ENCODE measurements around the gene TIMP2. TPM values are rescaled to one million over a fixed set of nuclear protein-coding genes. Genes with fewer than 3 reads are reported as not detected.
A peak's percentile ranks its signal among the peaks of the same experiment; 100 is the strongest.

Gene TIMP2
- total and polyA plus RNA-seq, 2 of the 13 experiments (the other 11 are each of a cell fraction or from before 2014, with no cell fraction given): 3.8 to 8.5 TPM

DNA sequence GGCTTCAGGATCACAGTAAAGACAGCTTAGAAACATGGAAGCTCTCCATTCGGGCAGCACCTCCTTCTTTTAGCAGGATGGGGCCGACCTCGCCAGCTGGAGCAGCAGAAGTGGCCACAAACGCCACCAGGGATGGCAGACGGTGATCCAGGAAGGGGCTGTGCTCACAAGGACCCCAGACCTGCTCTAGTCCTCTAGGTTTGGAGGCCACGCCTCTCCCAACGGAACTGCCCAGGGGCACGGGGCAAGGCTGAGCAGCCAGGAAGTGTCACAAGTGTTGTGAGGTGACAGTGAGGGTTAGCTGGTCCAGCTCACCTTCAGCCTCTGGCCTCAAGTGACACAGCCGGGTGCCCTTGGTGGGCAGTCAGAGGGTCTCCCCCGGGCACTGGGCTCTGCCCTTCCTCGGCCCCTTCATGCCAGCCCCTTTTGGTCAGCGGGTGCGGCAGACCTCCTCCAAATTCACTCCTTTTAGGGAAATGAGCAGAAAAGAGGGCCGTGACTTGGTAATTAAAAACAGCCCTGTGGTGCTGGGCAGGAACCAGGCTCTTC lies 42.6 kb downstream of the TIMP2 start:
- Histone ChIP-seq H3K79me2 (ENCODE audit: insufficient read depth, low read length) (no peaks in the 10 kb centered on the region), H3K27me3 (ENCODE audit: control insufficient read depth in 1 of 2, insufficient read depth in 2 of 2, low read length in 2 of 2) (no peaks in the 10 kb centered on the region), H3K36me3 (replicated peaks in 1 of 2; ENCODE audit: control insufficient read depth in 1 of 2, insufficient read depth in 2 of 2, low read length in 2 of 2) (no peaks in the 10 kb centered on the region), H3K4me2 (ENCODE audit: low read depth, low read length) (peak overlapping the region; percentile 78; the same call in 1 of the 2 replicates), H3K27ac (ENCODE audit: extremely low read length, insufficient read depth, low read length) (peak overlapping the region; percentile 66), H2AFZ (ENCODE audit: low read length) (no peak overlapping the region), H3K9me3 (ENCODE audit: low read length) (no peaks in the 10 kb centered on the region), H3K4me3 (replicated peaks in 1 of 3; ENCODE audit: insufficient read depth in 1 of 3, low read depth in 2 of 3, low read length in 3 of 3) (no peak overlapping the region), H3K9ac (ENCODE audit: insufficient read depth, low read depth, low read length) (peak overlapping the region; percentile 58; the same call in 1 of the 2 replicates), H3K4me1 (ENCODE audit: insufficient read depth, low read length) (peaks cover 29% of the 10 kb centered on the region), H4K20me1 (ENCODE audit: insufficient read depth, low read length) (no peaks in the 10 kb centered on the region)
- no peak for DNase-seq (ENCODE audit: low spot score)
- WGBS (ENCODE audit: low lambda C conversion rate): 82% methylated on average over 9 of the region's 14 CpGs
- ChIA-PET POLR2A (interaction anchor here (0.6 to 3.1 kb wide), 6 partner anchors 8 to 145 kb away, joined by 3 to 18 read pairs (median 5); partner anchors contain the start of gene LGALS3BP), CTCF (ENCODE audit: low intra/inter-chr PET ratio, low total read pairs) (interaction anchor here (1.3 kb wide), 1 partner anchor 88 kb away, joined by 7 read pairs; no protein-coding TSS in a partner anchor)
- in situ Hi-C loops (cut with HindIII; ENCODE audit: extremely low pct_ligation_motif_present, low pct_unique_long_range_greater_than_20kb) (loop anchor here (5.0 kb wide), 1 partner anchor 90 kb away; no protein-coding TSS in a partner anchor), intact Hi-C loops (cut with micrococcal nuclease; ENCODE audit: unreplicated experiment) (loop anchor here (1.0 kb wide), 2 partner anchors 17 to 39 kb away; no protein-coding TSS in a partner anchor)
- FAIRE-seq: no peak
- no peak for ATAC-seq
- TSS peak; percentile 61 for BruUV-seq (replicated peaks)
- TF ChIP-seq ZFP36L1 (CRISPR knock-in tag; IDR thresholded peaks at IDR 0.05) (no peak), ZNF230 (CRISPR knock-in tag; IDR thresholded peaks at IDR 0.05) (0 out of 2 replicates have a peak, but pooled peaks have one; percentile 19), ZNF598 (CRISPR knock-in tag; IDR thresholded peaks at IDR 0.05; ENCODE audit: borderline replicate concordance) (no peak), ZNF687 (CRISPR knock-in tag; IDR thresholded peaks at IDR 0.05) (no peak), ZBTB38 (CRISPR knock-in tag; IDR thresholded peaks at IDR 0.05) (0 out of 2 replicates have a peak, but pooled peaks have one; percentile 62), ZNF468 (CRISPR knock-in tag; IDR thresholded peaks at IDR 0.05) (0 out of 2 replicates have a peak, but pooled peaks have one; percentile 2), PHF20 (CRISPR knock-in tag; IDR thresholded peaks at IDR 0.05) (peak; percentile 10; the same call in 1 of the 2 replicates), ZC3H4 (CRISPR knock-in tag; IDR thresholded peaks at IDR 0.05; ENCODE audit: borderline replicate concordance) (peak; percentile 48; the same call in 1 of the 2 replicates), PCBP1 (IDR thresholded peaks at IDR 0.05; ENCODE audit: borderline replicate concordance, low read depth, low read length) (no peak), AGO1 (IDR thresholded peaks at IDR 0.05; ENCODE audit: low read depth, low read length, poor library complexity, severe bottlenecking) (peak; percentile 18), ZNF225 (CRISPR knock-in tag; IDR thresholded peaks at IDR 0.05) (peak; percentile 78; the same call in 1 of the 2 replicates), SIX4 (CRISPR knock-in tag; IDR thresholded peaks at IDR 0.05) (no peak), HNRNPLL (IDR thresholded peaks at IDR 0.05; ENCODE audit: low read depth, low read length, poor library complexity, severe bottlenecking) (peak; percentile 4), ZFP36L2 (CRISPR knock-in tag; IDR thresholded peaks at IDR 0.05) (no peak)
- TF ChIP-seq, protein P1, sequence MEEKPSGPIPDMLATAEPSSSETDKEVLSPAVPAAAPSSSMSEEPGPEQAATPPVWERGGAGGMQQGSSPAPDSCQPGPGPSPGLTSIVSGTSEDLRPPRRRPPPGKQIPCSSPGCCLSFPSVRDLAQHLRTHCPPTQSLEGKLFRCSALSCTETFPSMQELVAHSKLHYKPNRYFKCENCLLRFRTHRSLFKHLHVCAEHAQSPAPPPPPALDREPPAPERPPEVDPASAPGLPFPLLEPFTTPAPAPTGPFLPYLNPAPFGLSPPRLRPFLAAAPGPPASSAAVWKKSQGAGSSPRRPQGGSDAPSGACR (CRISPR knock-in tag; IDR thresholded peaks at IDR 0.05): 0 out of 2 replicates have a peak, but pooled peaks have one; percentile 30
